ENCODE measurements around the gene FASTKD2.

The FASTKD2 gene

DNA sequence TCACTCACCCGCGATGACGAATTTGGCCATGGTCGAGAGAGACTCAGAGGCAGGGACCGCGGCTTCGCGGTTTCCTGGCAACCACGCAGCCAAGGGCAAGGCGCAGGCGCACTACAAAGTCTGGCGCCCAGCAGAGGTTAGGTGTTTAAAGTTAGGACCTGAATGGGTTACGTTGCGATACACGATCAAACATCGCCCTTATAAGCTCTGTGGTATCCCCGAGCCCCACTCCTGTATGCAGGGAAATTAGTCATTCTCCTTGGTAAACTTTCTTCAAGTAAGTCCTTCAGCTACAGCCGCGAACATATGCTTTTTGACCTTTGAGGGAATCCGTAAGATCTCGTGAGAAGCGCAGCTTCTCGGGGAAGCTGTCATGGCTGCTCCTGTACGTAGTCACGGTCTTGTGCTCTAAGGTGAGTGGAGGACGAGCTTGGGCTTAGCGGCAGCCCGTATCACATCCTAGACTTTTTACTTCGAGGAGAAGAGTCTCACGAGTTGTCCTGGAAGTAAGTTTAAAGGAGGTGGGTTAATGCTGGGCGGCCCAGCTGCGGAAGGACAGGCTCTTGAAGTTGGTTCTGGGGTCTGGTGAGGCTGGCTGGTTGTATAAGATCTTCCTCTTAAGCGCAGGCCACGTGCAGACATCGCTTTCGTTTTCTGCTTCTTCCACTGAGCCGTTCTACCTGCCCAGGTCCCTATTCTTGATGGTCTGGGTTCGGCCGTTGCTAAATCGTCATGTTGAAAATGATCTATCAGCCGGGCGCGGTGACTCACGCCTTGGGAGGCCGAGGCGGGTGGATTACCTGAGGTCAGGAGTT, at the start of gene FASTKD2, which contains the start of gene MDH1B:
Gene FASTKD2, plus strand, starts transcription at position 365 of the 815 bp plus-strand sequence. CDS start 1,088 bp downstream, outside the sequence.
Gene MDH1B, minus strand, starts transcription at position 87 of the 815 bp plus-strand sequence. Its CDS starts 57 bp downstream, at position 30.
- FAIRE-seq, result peak; percentile 83
- DNase-seq (ENCODE audit: insufficient read length, low spot score), result peak; percentile 88

- no peak for FAIRE-seq
Measured at GRCh38 chr2:206716623-206717022, 48.8 kb upstream of the FASTKD2 start.

GRCh38 chr2:206718296-206718695, 47.1 kb upstream of the FASTKD2 start, which contains the start of gene DYTN:
Gene DYTN, minus strand, starts transcription at chr2:206718396. Its CDS starts 117 bp downstream, at chr2:206718279.
- DNase-seq (ENCODE audit: insufficient read length, low spot score), result no peak
- no peak for FAIRE-seq

More at GRCh38 chr2:206716623-206717022, 48.8 kb upstream of the FASTKD2 start:
- DNase-seq (ENCODE audit: insufficient read length, low spot score), result no peak

- DNase-seq (ENCODE audit: insufficient read length, low spot score) (no peak), FAIRE-seq (no peak)
Measured at GRCh38 chr2:206721256-206721920, 44.0 kb upstream of the FASTKD2 start.

DNA sequence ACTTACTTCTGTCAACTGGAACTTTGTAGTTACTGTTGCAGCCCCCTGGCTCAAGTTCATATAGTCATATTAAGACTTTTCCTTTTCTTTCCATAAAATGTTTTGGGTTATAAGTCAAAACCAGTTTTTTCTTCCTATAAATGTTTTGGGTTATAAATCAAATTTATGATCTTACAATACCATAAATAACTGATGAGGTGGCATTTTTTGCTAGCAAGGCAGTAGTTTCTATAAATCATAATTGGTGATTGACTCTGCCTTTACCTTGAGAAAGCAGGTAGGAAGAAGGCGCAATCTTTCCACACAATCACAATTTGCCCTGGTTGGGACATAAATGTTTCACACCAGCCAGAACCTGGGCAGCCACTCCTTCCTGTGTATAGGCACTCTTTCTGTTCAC, 42.1 kb upstream of the FASTKD2 start:
- FAIRE-seq, result no peak

GRCh38 chr2:206727287-206727686, 38.1 kb upstream of the FASTKD2 start:
- FAIRE-seq (no peak), DNase-seq (ENCODE audit: insufficient read length, low spot score) (no peak)

More for the DNA sequence above, 42.1 kb upstream of the FASTKD2 start:
- DNase-seq (ENCODE audit: insufficient read length, low spot score), result no peak

GRCh38 chr2:206728277-206729199, 36.9 kb upstream of the FASTKD2 start:
- FAIRE-seq (no peak), DNase-seq (ENCODE audit: insufficient read length, low spot score) (no peak)

DNA sequence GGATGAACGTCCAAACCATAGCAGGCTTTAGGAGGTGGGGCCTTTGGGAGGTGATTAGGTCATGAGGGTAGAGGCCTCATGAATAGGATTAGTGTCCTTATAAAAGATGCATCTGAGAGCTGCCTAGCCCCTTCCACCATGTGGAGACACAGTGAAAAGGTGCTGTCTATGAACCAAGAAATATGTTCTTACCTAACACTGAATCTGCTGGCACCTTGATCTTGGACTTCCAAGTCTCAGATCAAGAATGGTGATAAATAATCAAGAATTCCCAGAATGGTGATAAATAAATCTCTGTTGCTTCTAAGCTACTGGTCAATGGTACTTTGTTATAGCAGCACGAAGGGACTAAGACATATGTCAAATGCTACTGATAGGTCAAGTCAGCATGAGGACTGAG, 32.1 kb upstream of the FASTKD2 start:
- FAIRE-seq, result no peak

GRCh38 chr2:206736935-206737334, 28.5 kb upstream of the FASTKD2 start:
- FAIRE-seq, result no peak

More for the DNA sequence above, 32.1 kb upstream of the FASTKD2 start:
- no peak for DNase-seq (ENCODE audit: insufficient read length, low spot score)

DNA sequence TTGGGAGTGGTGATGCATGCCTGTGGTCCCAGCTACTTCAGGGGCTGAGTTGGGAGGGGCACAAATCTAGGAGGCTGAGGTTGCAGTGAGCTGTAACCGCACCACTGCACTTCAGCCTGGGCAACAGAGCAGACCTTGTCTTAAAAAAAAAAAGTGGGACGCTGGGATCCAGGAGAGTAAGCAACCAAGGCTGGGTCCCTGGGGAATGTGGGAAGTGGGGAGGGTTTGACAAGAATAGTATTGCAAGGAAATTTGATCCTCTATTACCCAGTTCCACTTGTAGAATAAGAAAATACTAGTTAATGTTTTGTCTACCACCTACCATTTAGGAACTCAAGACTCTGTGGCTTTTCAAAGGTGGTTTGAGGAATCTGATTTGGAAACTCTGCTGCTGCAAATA, 26.1 kb upstream of the FASTKD2 start:
- DNase-seq (ENCODE audit: insufficient read length, low spot score), result no peak

More at GRCh38 chr2:206736935-206737334, 28.5 kb upstream of the FASTKD2 start:
- DNase-seq (ENCODE audit: insufficient read length, low spot score), result no peak

GRCh38 chr2:206740800-206741199, 24.6 kb upstream of the FASTKD2 start:
- DNase-seq (ENCODE audit: insufficient read length, low spot score) (no peak), FAIRE-seq (no peak)

More for the DNA sequence above, 26.1 kb upstream of the FASTKD2 start:
- no peak for FAIRE-seq

DNA sequence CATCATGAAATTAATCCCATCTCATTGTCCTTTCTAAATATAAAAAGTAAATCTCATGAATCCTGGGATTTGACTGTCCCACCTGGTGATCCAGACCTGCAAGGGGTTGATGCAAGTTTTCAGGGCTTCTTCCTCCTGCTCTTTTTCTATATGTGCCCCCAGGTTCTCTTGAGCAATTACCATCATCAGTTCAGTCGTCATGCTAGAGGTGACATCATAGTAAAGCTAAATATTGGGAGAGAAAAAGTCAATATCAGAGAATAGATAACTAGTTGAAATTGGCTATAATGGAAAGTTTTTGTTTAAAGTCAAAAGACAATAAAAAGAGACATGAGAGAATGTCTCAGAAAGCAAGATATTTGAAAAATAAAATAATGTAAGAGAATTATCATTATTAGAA, 8.6 kb upstream of the FASTKD2 start:
- FAIRE-seq, result no peak
- DNase-seq (ENCODE audit: insufficient read length, low spot score), result no peak

GRCh38 chr2:206764673-206765241, 649 bp upstream of the FASTKD2 start:
- DNase-seq (ENCODE audit: insufficient read length, low spot score) (peak; percentile 0), FAIRE-seq (no peak)

DNA sequence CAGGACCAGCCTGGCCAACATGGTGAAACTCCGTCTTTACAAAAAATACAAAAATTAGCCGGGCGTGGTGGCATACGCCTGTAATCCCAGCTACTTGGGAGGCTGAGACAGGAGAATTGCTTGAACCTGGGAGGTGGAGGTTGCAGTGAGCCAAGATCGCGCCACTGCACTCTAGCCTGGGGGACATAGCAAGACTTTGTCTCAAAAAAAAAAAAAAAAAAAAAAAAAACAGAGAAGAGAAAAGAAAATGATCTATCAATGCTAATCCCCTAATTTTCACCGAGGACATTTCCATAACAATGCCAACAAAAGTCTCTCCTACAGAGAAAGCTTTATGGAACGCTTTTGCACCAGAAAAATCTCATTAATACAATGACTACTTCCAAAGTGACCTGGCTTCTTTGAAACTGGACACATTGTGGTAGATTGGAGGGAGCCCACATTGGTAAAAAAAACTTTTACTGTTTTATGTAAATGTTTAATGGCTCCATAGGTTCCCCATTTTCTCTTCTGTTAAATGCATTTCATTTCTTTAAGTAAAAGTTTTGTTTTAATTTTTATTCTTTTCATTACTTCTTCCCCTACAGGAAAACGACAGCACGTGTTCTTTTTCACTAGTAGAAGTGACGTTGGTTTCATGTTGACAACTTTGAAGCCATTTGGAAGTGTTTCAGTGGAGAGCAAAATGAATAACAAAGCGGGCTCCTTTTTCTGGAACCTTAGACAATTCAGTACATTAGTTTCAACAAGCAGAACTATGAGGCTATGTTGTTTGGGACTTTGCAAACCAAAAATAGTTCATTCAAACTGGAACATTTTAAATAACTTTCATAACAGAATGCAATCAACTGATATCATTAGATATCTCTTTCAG, 888 bp downstream of the FASTKD2 start:
- DNase-seq (ENCODE audit: insufficient read length, low spot score), result no peak
- no peak for FAIRE-seq

DNA sequence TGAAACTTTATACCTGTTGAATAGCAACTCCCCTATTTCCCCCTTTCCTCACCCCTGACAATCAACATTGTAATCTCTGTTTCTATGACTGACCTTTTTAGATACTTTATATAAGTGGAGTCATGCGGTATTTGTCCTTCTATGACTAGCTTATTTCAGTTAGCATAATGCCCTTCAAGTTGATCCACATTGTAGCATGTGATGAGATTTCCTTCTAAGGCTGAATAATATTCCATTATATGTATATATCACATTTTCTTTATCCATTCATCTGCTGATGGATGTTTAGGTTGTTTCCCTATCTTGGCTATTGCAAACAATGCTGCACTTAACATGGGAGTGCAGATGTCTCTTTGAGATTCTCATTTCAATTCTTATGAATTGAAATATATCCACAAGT, 9.5 kb downstream of the FASTKD2 start:
- DNase-seq (ENCODE audit: insufficient read length, low spot score), result no peak
- no peak for FAIRE-seq

GRCh38 chr2:206776432-206776831, 11.0 kb downstream of the FASTKD2 start:
- no peak for DNase-seq (ENCODE audit: insufficient read length, low spot score)
- no peak for FAIRE-seq

- no peak for DNase-seq (ENCODE audit: insufficient read length, low spot score)
- FAIRE-seq, result no peak
Measured at GRCh38 chr2:206780671-206781070, 15.3 kb downstream of the FASTKD2 start.

DNA sequence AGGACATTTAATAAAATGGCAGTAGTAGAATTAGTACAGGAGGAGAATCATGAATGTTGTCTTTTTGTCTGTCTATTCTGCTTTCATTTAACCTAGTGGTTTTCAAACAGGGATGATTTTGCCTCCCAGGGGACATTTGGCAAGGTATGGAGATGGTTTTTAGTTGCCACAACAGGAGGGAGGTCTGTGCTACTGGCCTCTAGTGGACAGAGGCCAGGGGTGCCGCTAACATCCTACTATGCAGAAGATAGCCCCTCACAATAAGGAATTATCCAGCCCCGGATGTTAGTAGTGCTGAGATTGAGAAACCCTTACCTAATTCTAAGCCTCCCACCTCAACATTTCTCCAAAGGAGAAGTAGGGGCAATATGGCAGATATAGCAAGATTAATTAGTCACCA, 18.3 kb downstream of the FASTKD2 start:
- FAIRE-seq (no peak), DNase-seq (ENCODE audit: insufficient read length, low spot score) (no peak)

Data from HTR-8/SVneo (cell line).